OCI-LY1 (cell line): Measurements from ENCODE around the gene MRPL33.

Experiments used
- CTCF ChIP-seq: fragments of 200-600 bp; sonication (generic), shearing (Covaris generic); IDR thresholded peaks from 2 replicates; pipeline ENCODE4 v1.5.1; 2017; ENCODE audit warnings: mild to moderate bottlenecking, antibody characterized with exemption, low read length, moderate library complexity, mixed read lengths
- EZH2 ChIP-seq: fragments of 200-600 bp; sonication (generic), shearing (Covaris generic); IDR thresholded peaks from 2 replicates; pipeline ENCODE4 v1.8.0; 2017; ENCODE audit warnings: borderline replicate concordance, mixed run types, mild to moderate bottlenecking, antibody characterized with exemption, low read length, moderate library complexity, mixed read lengths

GRCh38 chr2:27751377-27751776 lies 20.1 kb upstream of the MRPL33 start:
- TF ChIP-seq CTCF: no peak
- TF ChIP-seq EZH2: no peak
